B cell (primary cell): Measurements from ENCODE around the gene PCDH9.

Experiments used
- CTCF ChIP-seq: fragments of 200-600 bp; IDR thresholded peaks from one replicate; pipeline ENCODE4 v1.8.0; 2022; ENCODE audit warnings: antibody characterized with exemption, mild to moderate bottlenecking
- EZH2 ChIP-seq: IDR thresholded peaks from 2 replicates; pipeline ENCODE4 v1.6.1; 2012; ENCODE audit warnings: borderline replicate concordance, low read depth, mild to moderate bottlenecking, moderate library complexity, low read length; ENCODE audit not compliant: insufficient read depth, poor library complexity, severe bottlenecking

GRCh38 chr13:66407128-66407527, 823.0 kb downstream of the PCDH9 start:
- no peak for TF ChIP-seq CTCF
- no peak for TF ChIP-seq EZH2
